Heart left ventricle (tissue), 16 donors: ENCODE measurements around the gene UNC13B. TPM values are rescaled to one million over a fixed set of nuclear protein-coding genes. Genes with fewer than 3 reads are reported as not detected.
"Not testable (repeated sequence)": the region's sequence is repeated elsewhere in the genome, so short reads cannot be mapped to it uniquely, and the experiment has no call there.

Source experiments
- ATAC-seq, 4 donors: fragments of 200-7000 bp; cut with Tn5 transposase; one replicate each; pipeline ENCODE4 v1.9.1; 2020 to 2022; ENCODE audit warnings: moderate library complexity in 4 of 4, mild to moderate bottlenecking in 3 of 4, moderate number of reproducible peaks in 1 of 4
- DNase-seq, 5 donors: peaks; one replicate each; pipeline ENCODE4 v3.0.0-alpha.2; 2020
- H3K27ac ChIP-seq, 12 donors: fragments of 200-600 bp; sonication (generic) in 4 of 12; one replicate each; pipeline versions ENCODE4 v1.5.0 to v1.8.0; 2016 to 2022; ENCODE audit warnings: mild to moderate bottlenecking in 2 of 12
- H3K27me3 ChIP-seq, 9 donors: fragments of 200-600 bp; sonication (generic) in 2 of 9; one replicate each; pipeline versions ENCODE4 v1.5.1 to v1.8.0; 2016 to 2022; ENCODE audit warnings: mild to moderate bottlenecking in 3 of 9
- H3K36me3 ChIP-seq, 9 donors: fragments of 200-600 bp; sonication (generic) in 2 of 9; one replicate each; pipeline versions ENCODE4 v1.5.0 to v1.8.0; 2018 to 2022; ENCODE audit warnings: mild to moderate bottlenecking in 2 of 9
- H3K4me1 ChIP-seq, 12 donors: fragments of 200-600 bp; sonication (generic) in 4 of 12; one replicate each; pipeline versions ENCODE4 v1.5.0 to v1.8.0; 2016 to 2022; ENCODE audit warnings: mild to moderate bottlenecking in 3 of 12
- H3K4me3 ChIP-seq, 12 donors: fragments of 200-600 bp; sonication (generic) in 4 of 12; one replicate each; pipeline versions ENCODE4 v1.5.0 to v1.8.0; 2017 to 2022; ENCODE audit warnings: mild to moderate bottlenecking in 9 of 12, moderate library complexity in 4 of 12
- H3K9me3 ChIP-seq, 12 donors: fragments of 200-600 bp; sonication (generic) in 4 of 12; one replicate each; pipeline versions ENCODE4 v1.5.0 to v1.8.0; 2016 to 2022; ENCODE audit warnings: mild to moderate bottlenecking in 1 of 12
- POLR2A ChIP-seq, 2 donors: fragments of 450-650 bp; IDR thresholded peaks; one replicate each; pipeline ENCODE4 v1.6.1; 2017; ENCODE audit warnings: antibody characterized with exemption in 2 of 2, mild to moderate bottlenecking in 2 of 2, moderate library complexity in 2 of 2
- WGBS, 4 donors: extraction: QIAGEN DNeasy Blood & Tissue Kit in 2 of 4; methylation state at CpG; one replicate each; pipeline versions ENCODE4 v1.1.5 to v1.1.7; 2013 to 2018; 5-methylcytosine and 5-hydroxymethylcytosine counted together
- intact Hi-C, 10 donors: fragments of 100-400 bp; cut with DNase I; formaldehyde crosslinking; loops; one replicate each; pipeline versions ENCODE4 v1.11.1 to v1.14.2; 2022
- polyA plus RNA-seq, 2 donors: library from polyadenylated mRNA; stranded (reverse); fragments of 200-250 nt; gene quantifications; one replicate each; pipeline ENCODE4 v1.2.3, GENCODE V29; 2013
- total RNA-seq, 9 donors: library from RNA; depleted of rRNA in 2 of 9; stranded (reverse); fragments of >200 nt in 2 of 9; fragmentation: NEBNext Ultra II Directional in 3 of 9; extraction: Animal tissue kit (Norgen Biotek cat#: 25700) in 3 of 9; gene quantifications; one replicate each; pipeline versions ENCODE4 v1.1.0 to v1.2.4, GENCODE V29; 2016 to 2023
- TF ChIP-seq, protein P1 (sequence below), 12 donors: fragments of 200-600 bp; sonication (generic) in 4 of 12; IDR thresholded peaks; one replicate each; pipeline versions ENCODE4 v1.5.0 to v1.8.0; 2018 to 2022; ENCODE audit warnings: antibody characterized with exemption in 12 of 12, mild to moderate bottlenecking in 5 of 12
- donor health status: ischemic (EF 13 %, LVEDD 7.1; RV severe dilation, severe dysfunction).
- donor health status: healthy with polysubstance abuse.
- donor health status: DM: no; HTN: yes; CAD: no.
- donor health status: DM: no; HTN: no; CAD: no.
- donor health status: ischemic (EF 25% LVEDD 6.9; RV normal size, moderate dysfunction).
- donor health status: ischemic (EF 25% LVEDD 5.7; RV mildly dilated, moderate dysfunction).
- donor health status: healthy.
- donor health status: DM: yes; HTN: yes; CAD: no.
- donor health status: ischemic (EF 35%, LVEDD 5.7; RV mildly dilated, moderate dysfunction).
- donor health status: nonischemic (EF 11% LVEDD 7.7; RV severe dilation, severe dysfunction).
- donor health status: DM: yes; HTN: yes; CAD: no.
- donor health status: PGD.
- donor health status: ischemic (EF 29% LVEDD 5.4; RV normal size, mild dysfunction).
- donor health status: nonischemic (EF 23%, LVEDD 6.1; RV moderate dilation, normal function).

Gene UNC13B
- total and polyA plus RNA-seq, 11 donors = 8.1 to 30.2 (median 21.2) TPM

GRCh38 chr9:35236692-35237091, 74.9 kb downstream of the UNC13B start:
- WGBS, 4 donors = 18 to 47% (median 26%) methylated on average over 1 of the region's 1 CpG
- peaks cover 0 to 10% (median 0%) of the 10 kb centered on the region in 12 donors for H3K9me3 ChIP-seq
- peaks cover 0 to 28% (median 0%) of the 10 kb centered on the region in 9 donors for H3K36me3 ChIP-seq
- DNase-seq = no peak
- no peak for ATAC-seq
- H3K27ac ChIP-seq = no peak overlapping the region
- intact Hi-C loops = no loop called here
- TF ChIP-seq, protein P1, sequence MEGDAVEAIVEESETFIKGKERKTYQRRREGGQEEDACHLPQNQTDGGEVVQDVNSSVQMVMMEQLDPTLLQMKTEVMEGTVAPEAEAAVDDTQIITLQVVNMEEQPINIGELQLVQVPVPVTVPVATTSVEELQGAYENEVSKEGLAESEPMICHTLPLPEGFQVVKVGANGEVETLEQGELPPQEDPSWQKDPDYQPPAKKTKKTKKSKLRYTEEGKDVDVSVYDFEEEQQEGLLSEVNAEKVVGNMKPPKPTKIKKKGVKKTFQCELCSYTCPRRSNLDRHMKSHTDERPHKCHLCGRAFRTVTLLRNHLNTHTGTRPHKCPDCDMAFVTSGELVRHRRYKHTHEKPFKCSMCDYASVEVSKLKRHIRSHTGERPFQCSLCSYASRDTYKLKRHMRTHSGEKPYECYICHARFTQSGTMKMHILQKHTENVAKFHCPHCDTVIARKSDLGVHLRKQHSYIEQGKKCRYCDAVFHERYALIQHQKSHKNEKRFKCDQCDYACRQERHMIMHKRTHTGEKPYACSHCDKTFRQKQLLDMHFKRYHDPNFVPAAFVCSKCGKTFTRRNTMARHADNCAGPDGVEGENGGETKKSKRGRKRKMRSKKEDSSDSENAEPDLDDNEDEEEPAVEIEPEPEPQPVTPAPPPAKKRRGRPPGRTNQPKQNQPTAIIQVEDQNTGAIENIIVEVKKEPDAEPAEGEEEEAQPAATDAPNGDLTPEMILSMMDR (IDR thresholded peaks at IDR 0.05) = no peak
- TF ChIP-seq POLR2A (IDR thresholded peaks at IDR 0.05) = no peak
- peaks cover 0 to 8% (median 0%) of the 10 kb centered on the region in 12 donors for H3K4me1 ChIP-seq
- no peaks in the 10 kb centered on the region for H3K27me3 ChIP-seq
- no peak overlapping the region for H3K4me3 ChIP-seq

- 57 to 76% (median 65%) methylated on average over 1 of the region's 1 CpG for WGBS, 4 donors
- H3K4me1 ChIP-seq = peaks cover 0 to 8% (median 0%) of the 10 kb centered on the region in 12 donors
- no peak for TF ChIP-seq POLR2A (IDR thresholded peaks at IDR 0.05)
- TF ChIP-seq, protein P1 (IDR thresholded peaks at IDR 0.05) = no peak
- H3K9me3 ChIP-seq = peaks cover 0 to 10% (median 0%) of the 10 kb centered on the region in 12 donors
- H3K27me3 ChIP-seq = no peaks in the 10 kb centered on the region
- DNase-seq = no peak
- peaks cover 0 to 28% (median 0%) of the 10 kb centered on the region in 9 donors for H3K36me3 ChIP-seq
- intact Hi-C loops = no loop called here
- ATAC-seq = no peak
- no peak overlapping the region for H3K27ac ChIP-seq
- no peak overlapping the region for H3K4me3 ChIP-seq
Measured at GRCh38 chr9:35237311-35237710, 75.5 kb downstream of the UNC13B start.

GRCh38 chr9:35245945-35246344, 84.1 kb downstream of the UNC13B start:
- H3K27me3 ChIP-seq, H3K9me3 ChIP-seq, ATAC-seq, H3K27ac ChIP-seq, DNase-seq, H3K4me1 ChIP-seq, intact Hi-C loops, H3K4me3 ChIP-seq: not testable (repeated sequence)
- H3K36me3 ChIP-seq = peaks cover 0 to 25% (median 5%) of the 10 kb centered on the region in 9 donors
- WGBS, 4 donors = 100% methylated on average over 1 of the region's 1 CpG; no CpG with 5 or more reads in 2 of the 4 donors

DNA sequence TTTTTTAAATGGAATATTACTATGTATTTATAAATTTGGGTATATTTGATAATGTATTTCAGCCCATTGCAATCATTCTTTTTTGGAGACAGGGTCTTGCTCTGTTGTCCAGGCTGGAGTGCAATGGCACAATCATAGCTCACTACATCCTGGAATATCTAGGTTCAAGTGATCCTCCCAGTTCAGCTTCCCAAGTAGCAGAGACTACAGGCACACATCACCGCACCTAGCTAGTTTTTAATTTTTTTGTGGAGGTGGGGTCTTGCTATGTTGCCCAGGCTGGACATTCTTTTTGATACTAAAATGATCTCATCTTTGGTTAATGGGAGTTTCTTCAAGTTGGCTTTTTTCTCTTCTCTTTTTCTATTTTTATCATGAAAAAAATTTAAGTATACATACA, 91.3 kb downstream of the UNC13B start:
- no peak for DNase-seq
- 96 to 100% (median 98%) methylated on average over 1 of the region's 1 CpG for WGBS, 4 donors
- no peaks in the 10 kb centered on the region for H3K4me1 ChIP-seq
- no peaks in the 10 kb centered on the region for H3K9me3 ChIP-seq
- TF ChIP-seq, protein P1 (IDR thresholded peaks at IDR 0.05) = no peak
- TF ChIP-seq POLR2A (IDR thresholded peaks at IDR 0.05) = no peak
- intact Hi-C loops = loop anchor here in 3 of 10 donors (10.0 kb wide), 3 partner anchors 58 to 222 kb away; partner anchors contain the start of gene UNC13B (in 1 of the 3)
- H3K27ac ChIP-seq = no peak overlapping the region
- H3K4me3 ChIP-seq = no peak overlapping the region
- no peaks in the 10 kb centered on the region for H3K27me3 ChIP-seq
- ATAC-seq = no peak
- H3K36me3 ChIP-seq = no peaks in the 10 kb centered on the region

DNA sequence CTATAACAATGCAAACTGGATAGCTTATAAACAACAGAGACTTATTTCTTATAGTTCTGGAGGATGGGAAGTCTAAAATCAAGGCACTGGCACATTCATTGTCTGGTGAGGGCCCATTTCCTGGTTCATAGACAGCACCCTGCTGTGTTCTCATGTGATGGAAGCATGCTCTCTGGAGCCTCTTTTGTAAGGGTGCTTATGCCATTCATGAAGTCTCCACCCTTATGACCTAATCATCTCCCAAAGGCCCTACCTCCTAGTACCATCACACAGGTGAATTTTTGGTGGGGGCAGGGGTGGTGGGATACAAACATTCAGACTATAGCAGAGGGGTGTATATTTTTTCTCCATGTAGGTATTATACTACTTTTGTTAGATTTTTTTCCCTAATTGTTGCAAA, 92.4 kb downstream of the UNC13B start:
- Histone ChIP-seq H3K4me1 (peaks cover 0 to 8% (median 0%) of the 10 kb centered on the region in 12 donors), H3K27me3 (no peaks in the 10 kb centered on the region), H3K36me3 (peaks cover 0 to 1% (median 0%) of the 10 kb centered on the region in 9 donors), H3K4me3 (no peak overlapping the region), H3K27ac (no peak overlapping the region), H3K9me3 (no peaks in the 10 kb centered on the region)
- ATAC-seq = no peak
- TF ChIP-seq, protein P1 (IDR thresholded peaks at IDR 0.05) = no peak
- TF ChIP-seq POLR2A (IDR thresholded peaks at IDR 0.05) = no peak
- intact Hi-C loops = loop anchor here in 3 of 10 donors (10.0 kb wide), 3 partner anchors 59 to 221 kb away; partner anchors contain the start of gene UNC13B (in 1 of the 3)
- no peak for DNase-seq
